UCSD-AML1 (cell line): ENCODE results near the gene MTUS2.

Experiments
- DNase-seq: peaks from one replicate; lab custom pipeline; 2025; ENCODE audit not compliant: unreplicated experiment; lab: John Stamatoyannopoulos, UW

The MTUS2 gene

DNA sequence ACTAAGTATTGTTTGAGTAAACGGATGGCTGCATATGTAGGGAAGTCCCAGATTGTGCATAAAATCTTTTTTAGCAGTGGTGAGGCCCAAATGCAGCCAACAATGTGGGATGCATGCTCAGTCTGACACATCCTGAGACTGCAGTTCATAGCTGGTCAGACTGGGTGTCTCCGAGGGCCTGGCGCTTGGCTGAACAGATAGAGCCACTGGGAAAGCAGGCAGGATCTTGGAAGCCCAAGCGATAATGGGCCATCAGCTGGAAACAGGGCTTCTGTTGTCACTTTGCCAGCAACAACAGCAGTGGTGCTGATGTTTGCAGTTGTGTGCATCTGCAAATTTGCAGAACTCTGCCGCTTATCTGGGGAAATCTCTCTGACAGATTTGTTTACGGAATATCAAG lies 36.1 kb downstream of the MTUS2 start:
- no peak for DNase-seq

DNA sequence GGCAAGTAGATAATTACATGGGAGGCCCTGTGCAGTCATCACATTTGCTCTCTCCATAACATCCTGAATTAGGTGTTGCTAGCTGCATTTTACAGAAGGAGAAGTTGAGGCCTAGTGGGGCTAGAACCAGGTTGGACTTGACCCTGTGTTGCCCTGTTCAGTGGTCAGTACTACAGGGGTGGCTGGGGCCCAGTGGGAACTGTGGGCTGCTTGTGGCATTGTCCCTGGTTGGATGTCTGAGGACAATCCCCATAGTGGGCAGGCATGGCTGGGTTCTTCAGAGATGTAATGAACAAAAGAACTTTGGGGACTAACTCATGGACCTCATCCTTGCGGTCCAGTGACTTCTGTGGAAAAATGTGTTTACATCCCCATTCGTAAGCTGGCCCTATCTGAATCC lies 38.9 kb downstream of the MTUS2 start:
- no peak for DNase-seq

DNA sequence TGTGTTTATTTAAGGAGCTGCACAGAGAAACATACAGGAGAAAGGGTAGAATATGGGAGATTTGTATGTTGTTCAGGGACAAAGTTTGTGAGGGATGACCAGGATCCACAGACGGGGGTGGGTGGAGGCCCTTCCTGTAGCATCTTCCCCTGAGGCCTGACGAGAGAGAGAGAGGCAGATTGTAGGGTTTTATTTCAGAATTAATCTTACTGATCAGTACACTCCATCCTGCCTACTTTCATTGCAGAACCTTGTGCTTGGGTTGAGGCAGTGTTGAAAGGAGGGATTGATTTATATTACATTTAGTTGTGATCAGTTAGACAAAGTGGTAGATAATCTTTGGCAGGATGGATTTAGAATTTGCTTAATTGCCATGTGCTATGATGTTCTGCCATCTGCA lies 39.6 kb downstream of the MTUS2 start:
- no peak for DNase-seq

DNA sequence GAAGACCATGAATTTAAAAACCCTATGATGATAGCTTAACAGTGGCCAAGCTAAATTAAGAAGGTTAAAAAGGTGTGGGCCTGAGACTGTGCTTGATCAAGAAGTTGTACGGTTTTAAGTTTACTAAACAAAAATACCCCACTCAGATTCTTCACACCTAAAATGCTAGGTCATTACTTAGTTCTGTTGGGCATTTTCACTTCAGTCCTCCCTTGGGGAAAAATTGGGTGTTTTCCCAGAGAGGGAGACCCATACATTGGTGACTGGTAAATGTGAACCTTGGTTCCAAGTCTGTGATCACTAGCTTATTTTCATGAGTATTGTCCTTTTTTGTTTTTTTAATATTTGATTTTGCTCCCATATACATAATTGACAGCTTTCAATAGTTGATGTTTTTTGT lies 44.4 kb downstream of the MTUS2 start:
- no peak for DNase-seq

DNA sequence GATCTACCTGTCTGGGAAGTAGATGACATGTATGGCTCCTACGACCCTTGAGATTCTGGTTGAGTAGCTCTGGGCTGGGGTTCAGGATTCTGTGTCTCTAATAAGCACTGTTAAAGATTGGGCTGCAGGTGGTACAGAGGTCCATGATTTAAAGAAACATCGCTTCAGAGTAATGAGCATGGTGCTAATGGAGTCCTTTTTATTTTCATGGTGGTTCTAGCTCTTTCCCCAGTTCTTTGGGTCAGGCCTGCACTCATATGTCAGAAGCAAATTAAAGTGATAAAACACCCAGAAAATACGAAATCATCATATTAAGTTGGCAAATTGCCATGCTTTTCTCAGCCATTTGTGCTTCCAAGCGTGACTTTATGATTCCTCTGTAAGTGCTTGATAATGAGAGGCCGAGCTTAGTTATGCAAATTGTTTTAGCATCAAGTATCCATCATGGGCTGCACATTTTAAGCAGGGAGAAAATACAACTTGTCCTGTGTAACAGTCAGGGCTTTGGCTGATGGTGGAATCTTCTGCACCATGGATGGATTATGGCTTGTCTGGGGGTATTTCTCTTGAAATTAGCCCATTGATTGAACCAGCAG lies 45.1 kb downstream of the MTUS2 start:
- DNase-seq = no peak

DNA sequence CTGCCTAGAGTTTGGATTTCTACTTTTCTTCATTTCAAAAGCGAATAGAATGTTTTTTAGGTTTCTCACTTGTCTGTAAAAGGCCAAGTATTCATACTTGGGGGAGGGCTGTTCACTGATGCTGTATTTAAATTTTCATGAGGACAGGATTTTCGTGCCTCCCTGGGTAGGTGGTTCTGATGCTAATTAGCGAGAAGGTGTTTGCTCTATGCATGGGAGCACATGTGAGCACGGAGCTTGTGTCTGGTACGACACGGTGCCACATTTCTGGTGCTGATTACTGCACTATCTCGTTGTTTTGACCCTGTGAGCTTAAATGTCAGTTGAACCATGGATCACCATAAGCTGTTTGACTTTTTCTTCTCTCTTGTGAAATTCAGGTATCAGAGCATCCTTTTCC lies 45.8 kb downstream of the MTUS2 start:
- no peak for DNase-seq

DNA sequence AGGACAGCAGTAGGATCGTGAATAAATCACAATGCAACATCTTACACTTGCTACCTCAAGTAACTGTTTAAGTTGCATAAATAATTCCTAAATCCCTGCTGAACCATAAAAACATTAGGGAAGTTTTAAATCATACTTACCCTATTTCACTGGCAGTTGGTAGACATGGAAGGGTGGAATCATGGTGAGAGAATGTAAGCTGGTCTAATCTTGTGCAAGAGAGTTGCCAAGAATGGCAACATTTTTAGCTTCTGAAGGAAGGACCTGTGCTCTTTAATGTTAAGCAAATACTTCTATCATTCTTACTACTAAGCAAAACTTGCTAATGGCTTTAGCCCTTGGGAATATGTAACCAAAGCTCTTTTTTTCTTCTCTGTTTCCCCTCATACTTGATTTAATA lies 46.8 kb downstream of the MTUS2 start:
- no peak for DNase-seq

DNA sequence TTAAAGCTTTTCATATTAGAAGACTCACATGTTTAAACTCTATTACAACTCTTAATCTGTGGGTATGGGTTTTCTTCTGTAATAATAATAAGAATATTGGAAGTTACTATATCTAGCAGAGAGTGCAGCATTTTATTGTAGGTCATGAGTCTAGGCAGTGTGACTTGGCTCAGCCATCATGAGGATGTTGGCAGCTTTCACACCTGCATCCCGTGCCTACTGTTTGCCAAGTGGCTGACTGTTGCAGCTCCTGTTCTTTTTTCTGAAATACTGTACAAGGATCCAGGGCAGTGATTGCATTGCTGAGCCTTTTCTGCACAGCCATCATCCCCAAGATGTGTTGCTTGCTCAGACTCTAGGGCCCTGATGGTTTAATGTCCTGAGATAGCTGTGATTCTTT lies 47.4 kb downstream of the MTUS2 start:
- no peak for DNase-seq

DNA sequence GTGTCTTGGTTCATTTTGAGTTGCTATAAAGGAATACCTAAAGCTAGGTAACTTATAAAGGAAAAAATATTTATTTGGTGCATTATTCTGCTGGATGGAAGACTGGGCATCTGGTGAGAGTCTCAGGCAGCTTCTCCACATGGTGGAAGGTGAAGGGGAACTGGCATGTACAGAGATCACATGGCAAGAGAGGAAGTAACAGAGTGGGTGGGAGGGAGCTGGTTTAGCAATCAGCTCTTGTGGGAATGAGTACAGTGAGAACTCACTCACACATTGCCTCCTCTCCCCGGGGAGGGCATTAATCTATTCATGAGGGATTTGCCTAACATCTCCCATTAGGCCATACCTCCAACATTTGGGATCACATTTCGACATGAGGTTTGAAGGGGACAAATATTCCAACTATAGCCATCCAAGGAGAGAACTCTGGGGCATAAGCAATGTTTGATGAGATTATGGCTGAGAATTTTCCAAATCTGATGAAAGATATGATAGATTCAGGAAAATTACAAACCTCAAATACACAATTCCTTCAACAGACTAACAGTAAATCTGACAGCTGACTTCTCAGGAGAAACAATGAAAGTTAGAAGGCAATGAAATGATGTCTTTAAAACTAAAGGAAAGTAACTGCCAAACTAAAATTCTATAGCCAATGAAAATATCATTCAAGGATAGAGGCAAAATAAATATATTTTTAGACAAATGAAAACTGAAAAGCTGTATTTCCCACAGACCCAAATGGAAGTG lies 52.5 kb downstream of the MTUS2 start:
- DNase-seq = no peak

DNA sequence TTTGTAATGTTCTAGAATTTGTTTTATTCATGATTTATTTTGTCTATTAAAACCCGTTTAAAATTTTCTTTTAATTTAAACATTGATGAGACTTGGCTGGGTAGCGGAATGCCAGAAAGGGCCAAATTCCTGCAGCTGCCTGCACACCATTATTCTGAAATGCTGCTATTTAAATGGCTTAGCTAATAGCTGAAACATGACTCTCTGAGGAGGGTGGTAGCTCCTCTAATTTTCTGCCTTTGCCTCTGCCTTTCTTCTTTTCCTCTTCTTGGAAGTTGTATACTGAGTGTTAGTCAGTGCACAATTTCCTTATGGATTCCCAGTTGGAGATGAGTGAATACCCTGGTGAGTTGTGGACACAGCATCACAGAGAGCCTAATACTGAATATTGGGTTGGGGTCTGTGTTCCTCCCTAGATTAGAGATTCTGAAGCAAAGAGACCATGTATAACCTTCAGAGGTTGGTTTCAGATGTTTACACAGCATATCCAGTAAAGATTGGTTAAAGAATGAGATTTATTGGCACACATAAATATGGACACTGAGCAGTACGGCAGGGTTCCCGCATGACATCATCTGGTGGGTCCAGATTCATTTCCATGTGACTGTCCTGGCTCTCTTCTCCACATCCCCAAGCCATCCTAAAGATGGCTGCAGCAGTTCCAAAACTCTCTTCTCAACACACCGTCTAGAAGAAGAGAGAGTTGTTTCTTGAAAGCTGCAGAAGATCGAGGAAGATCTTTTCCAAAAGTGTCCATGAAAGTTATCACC lies 55.9 kb downstream of the MTUS2 start:
- DNase-seq = no peak

DNA sequence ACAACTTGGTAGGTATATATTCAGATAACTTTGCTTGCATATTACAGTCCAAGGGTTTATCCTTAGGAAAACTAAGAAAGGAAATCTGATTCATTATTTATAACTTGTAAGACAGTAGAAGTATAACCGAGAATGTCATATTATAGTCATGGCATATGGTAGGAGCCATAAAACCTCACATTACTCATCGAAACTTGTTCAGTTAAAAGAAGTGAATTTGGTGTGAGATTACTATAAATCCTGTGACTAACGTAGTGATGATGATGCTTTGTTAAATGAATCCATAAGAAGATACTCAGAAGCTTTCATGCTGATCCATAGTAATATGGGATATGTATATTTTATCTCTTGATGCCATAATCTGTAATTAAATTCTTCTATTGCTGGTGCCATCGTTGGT lies 57.3 kb downstream of the MTUS2 start:
- no peak for DNase-seq

DNA sequence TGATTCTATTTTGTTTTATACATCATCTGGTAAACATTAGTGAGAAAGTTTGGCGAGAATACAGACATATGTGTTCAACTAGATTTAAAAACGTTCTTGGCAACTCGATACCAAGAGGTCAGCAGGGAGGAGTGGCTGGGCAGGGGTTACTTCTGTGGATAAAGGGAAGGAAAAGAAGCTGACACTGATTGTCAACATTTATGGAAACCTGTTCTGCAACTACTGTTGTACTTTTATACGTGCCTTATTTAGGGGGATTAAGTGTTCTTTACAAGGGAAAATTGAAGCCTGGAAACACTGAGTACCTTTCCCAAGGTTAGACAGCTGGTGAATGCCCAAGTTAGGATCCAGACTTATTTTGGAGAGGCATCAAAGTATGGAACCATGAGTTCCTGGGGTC lies 65.0 kb downstream of the MTUS2 start:
- DNase-seq = no peak

DNA sequence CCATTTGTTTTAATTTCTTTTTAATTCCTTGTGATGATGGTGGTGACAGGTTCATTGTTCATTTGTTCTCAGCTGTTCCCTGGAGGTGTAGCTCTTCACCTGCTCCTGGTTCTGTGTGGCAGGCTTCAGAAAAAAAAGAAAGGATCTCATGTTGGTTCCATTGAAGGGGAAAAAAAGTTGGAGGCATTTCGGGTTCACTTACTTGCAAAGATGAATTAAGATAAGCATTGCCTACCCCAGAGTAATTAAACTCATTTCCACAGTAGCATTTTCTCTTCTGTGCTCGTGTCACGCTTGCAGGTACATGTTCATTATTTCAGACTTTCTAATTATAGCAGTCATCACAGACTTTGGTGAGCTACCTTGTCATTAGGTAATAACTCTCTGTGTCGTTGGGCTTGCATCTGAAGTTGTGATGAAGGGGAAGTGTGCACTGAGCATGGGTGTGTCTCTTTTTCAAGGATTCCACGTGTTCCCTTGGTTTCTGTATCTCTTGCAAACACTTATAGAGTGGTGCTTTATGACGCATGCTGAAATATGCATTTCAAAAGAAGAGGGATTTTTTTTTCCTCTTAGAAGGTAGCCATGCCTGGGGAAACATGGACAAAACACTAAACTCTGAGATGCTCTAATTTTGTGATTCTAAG lies 69.1 kb downstream of the MTUS2 start:
- no peak for DNase-seq

DNA sequence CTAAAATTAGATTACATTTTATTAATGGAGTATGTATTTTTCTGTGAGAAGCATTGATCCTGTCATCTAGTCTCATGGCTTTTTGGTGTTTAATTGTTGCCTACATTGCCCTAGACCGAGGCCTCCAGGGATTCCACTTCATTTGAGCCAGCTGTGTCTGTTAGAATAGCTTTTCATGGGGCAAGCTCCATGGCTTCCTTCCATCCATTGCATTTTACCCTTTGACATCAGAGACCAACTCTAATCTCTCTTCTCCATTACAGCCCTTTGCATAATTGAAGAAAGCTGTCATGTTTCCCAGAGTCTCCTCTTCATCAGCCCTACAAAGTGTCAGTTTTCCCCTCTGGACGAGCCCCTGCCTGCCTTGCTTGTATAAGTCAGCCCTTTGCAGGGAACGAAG lies 70.6 kb downstream of the MTUS2 start:
- no peak for DNase-seq

DNA sequence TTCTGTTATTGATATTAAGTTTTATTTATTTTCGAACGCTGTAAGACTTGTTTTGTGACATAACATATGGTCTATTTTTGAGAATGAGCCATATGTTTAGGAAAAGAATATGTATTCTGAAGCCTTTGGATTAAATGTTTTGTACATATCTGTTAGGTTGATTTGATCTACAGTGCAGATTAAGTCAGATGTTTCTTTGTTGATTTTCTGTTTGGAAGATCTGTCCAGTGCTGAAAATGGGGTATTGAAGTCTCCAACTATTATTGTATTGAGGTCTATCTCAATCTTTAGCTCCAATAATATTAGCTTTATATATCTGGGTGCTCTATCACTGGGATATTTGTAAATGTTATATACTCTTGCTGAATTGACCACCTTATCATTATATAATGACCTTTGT lies 97.9 kb downstream of the MTUS2 start:
- DNase-seq = no peak

DNA sequence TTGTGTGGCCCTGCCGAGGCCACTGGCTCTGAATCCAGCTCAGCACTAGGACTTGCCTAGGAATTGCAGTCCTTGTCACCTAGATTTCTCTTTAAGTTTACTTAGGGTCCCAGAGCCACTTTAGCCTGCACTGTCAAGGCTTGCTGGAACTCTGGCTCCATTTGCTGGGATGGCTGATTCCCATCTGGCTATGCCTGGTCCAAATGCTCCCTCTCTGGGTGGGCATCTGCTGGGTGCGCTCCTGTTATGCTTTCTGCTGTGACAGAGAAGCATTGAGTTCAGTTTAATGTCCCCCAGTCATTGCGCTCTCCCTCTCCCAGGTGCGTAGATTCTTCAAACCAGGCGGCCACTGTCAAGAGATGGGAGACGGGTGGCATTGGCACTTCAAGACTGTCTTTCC lies 102.2 kb downstream of the MTUS2 start:
- no peak for DNase-seq

DNA sequence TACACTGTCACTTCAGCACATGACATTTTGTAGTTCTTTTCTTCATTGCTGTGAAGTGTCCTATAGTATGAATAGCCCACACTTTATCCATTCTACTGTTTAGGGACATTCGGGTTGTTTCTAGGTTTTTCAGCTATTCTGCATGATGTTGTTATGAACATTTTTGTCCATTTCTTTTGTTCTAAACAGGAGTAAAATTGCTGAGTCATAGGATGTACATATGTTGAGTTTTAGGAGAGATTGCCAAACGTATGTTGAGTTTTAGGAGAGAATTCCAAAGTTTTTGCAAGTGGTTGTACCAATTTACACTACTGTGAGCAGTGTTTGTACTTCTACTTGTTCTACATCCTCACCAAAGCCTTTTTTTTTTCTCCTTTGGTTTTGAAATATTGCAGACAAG lies 115.0 kb downstream of the MTUS2 start:
- no peak for DNase-seq

DNA sequence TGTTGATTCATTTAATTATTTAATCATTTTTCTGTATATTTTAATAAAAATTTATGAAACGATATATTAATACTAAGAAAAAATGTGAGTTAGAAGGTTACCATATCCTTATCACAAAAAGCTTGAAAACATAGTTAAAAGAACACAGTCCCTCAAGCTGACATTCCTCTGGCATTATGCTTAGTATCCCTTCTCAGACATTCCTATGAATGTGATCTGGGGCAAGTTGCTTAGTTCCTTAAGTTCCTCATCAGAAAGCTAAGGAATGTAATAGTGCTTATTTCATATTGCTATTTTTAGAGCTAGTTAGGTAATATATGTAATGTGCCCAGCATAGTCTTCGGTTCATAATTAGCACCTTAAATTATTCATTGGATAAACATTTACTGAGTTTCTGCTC lies 122.8 kb downstream of the MTUS2 start:
- DNase-seq = no peak

DNA sequence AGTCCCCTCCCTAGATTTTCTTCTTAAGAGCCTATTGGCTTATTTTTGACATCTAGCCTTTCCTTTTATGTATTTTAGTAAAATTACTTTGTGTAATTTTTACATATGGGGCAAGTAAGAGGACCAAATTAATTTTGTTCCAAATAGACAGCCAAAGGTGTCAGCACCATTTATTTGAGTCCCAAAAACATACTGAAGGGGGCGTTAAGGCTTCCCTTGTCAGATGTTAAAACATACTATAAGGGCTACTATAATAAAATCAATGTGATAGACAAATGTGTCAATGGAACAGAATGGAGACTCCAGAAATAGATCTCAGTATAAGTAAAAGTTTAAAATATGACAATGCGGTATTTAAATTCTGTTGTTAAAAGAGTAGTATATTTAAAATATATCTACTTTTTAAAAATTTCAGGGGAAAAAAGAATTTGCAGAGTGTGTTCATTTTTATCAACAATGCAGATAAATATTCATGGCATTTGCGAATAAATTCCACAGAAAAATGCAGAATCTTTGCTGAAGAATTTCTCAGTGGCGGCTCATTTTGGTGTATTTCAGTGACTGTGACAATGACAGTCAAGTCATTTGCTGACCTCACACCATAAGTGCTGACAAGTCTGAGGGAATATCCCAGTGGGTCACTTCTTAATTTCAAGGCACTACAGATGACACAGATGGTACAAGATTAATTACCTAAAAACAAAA lies 133.7 kb downstream of the MTUS2 start:
- no peak for DNase-seq

DNA sequence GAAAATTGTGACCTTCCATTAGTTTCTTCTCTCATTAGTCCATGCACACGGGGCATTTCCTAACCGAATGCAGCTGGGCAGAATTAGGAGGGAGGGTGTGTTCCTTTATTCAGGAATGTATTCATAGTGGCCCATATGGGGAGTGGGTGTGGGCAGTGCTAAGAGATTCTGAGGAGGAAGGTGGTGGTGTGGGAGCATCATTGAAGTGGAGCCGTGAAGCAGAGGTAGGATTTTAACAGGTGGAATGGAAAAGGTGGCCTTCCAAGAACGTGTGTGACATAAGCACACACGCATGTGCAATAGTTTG lies 134.2 kb downstream of the MTUS2 start:
- DNase-seq = no peak

DNA sequence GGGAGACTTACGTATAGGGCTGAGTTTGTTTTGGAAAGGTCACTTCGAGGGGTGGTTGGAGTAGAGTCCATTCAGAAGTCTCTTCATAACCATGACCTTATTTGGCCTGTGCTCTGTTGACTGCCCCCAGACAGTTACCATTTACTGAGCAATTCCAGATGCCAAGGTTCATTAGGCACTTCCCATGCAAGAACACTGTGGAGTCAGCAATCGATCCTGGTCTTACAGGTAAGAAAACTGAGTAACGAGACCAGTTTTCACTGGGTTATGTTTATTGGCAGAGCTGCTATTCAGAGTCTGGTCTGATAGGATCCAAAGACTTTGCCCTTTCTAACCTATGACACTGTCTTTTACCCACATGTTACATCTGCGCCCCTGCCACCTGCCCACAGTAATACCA lies 134.7 kb downstream of the MTUS2 start:
- no peak for DNase-seq
